H9 (cell line): Measurements from ENCODE around the gene MYO7A. TPM values are rescaled to one million over a fixed set of nuclear protein-coding genes. Genes with fewer than 3 reads are reported as not detected.

ENCODE experiments used
- DNase-seq: peaks from one replicate; pipeline ENCODE4 v3.0.0-alpha.2; 2017
- H2AFZ ChIP-seq: one replicate; pipeline ENCODE4 v1.6.1; 2013; ENCODE audit warnings: mild to moderate bottlenecking, low read length, control low read depth, moderate library complexity
- H2AK5ac ChIP-seq: 2 replicates; pipeline ENCODE4 v1.6.1; 2013; ENCODE audit warnings: low read length, control low read depth, mixed read lengths; ENCODE audit not compliant: insufficient read length
- H2BK120ac ChIP-seq: one replicate; pipeline ENCODE4 v1.6.1; 2013; ENCODE audit warnings: low read depth, mild to moderate bottlenecking, low read length, control low read depth, inconsistent platforms; ENCODE audit not compliant: poor library complexity, severe bottlenecking
- H2BK12ac ChIP-seq: 2 replicates; pipeline ENCODE4 v1.6.1; 2013; ENCODE audit warnings: low read length, control low read depth, mixed read lengths, low read depth; ENCODE audit not compliant: insufficient read length
- H2BK15ac ChIP-seq: 2 replicates; pipeline ENCODE4 v1.6.1; 2013; ENCODE audit warnings: low read depth, low read length, control low read depth
- H2BK20ac ChIP-seq: one replicate; pipeline ENCODE4 v1.6.1; 2013; ENCODE audit warnings: low read depth, mild to moderate bottlenecking, low read length, control low read depth, inconsistent platforms; ENCODE audit not compliant: poor library complexity, severe bottlenecking
- H2BK5ac ChIP-seq: 2 replicates; pipeline ENCODE4 v1.6.1; 2013; ENCODE audit warnings: low read length, control low read depth, mixed read lengths; ENCODE audit not compliant: insufficient read length
- H3K14ac ChIP-seq: 2 replicates; pipeline ENCODE4 v1.6.1; 2013; ENCODE audit warnings: low read length, control low read depth; ENCODE audit not compliant: insufficient read depth
- H3K18ac ChIP-seq: 2 replicates; pipeline ENCODE4 v1.6.1; 2013; ENCODE audit warnings: low read depth, mild to moderate bottlenecking, mixed read lengths, low read length, control low read depth; ENCODE audit not compliant: insufficient read length
- H3K23ac ChIP-seq: 2 replicates; pipeline ENCODE4 v1.6.1; 2013; ENCODE audit warnings: low read length, control low read depth, mixed read lengths, low read depth; ENCODE audit not compliant: insufficient read length
- H3K23me2 ChIP-seq: 2 replicates; pipeline ENCODE4 v1.6.1; 2013; ENCODE audit warnings: low read depth, mild to moderate bottlenecking, mixed read lengths, low read length, control low read depth; ENCODE audit not compliant: insufficient read length, poor library complexity, severe bottlenecking
- H3K27ac ChIP-seq: 2 replicates; pipeline ENCODE4 v1.5.1; 2013; ENCODE audit warnings: low read length, control low read depth, mixed read lengths, low read depth; ENCODE audit not compliant: insufficient read length
- H3K27me3 ChIP-seq: 2 replicates; pipeline ENCODE4 v1.6.1; 2013; ENCODE audit warnings: low read length, control low read depth, inconsistent platforms; ENCODE audit not compliant: insufficient read depth
- H3K4ac ChIP-seq: 2 replicates; pipeline ENCODE4 v1.6.1; 2013; ENCODE audit warnings: low read depth, mild to moderate bottlenecking, control low read depth, inconsistent platforms, low read length, moderate library complexity
- H3K4me1 ChIP-seq: 2 replicates; pipeline ENCODE4 v1.6.1; 2013; ENCODE audit warnings: low read length, control low read depth, inconsistent platforms; ENCODE audit not compliant: insufficient read depth
- H3K4me2 ChIP-seq: 2 replicates; pipeline ENCODE4 v1.6.1; 2013; ENCODE audit warnings: low read length, control low read depth, mixed read lengths; ENCODE audit not compliant: insufficient read length, insufficient read depth
- H3K56ac ChIP-seq: 2 replicates; pipeline ENCODE4 v1.6.1; 2013; ENCODE audit warnings: low read depth, mild to moderate bottlenecking, mixed read lengths, low read length, control low read depth; ENCODE audit not compliant: insufficient read length
- H3K79me1 ChIP-seq: 2 replicates; pipeline ENCODE4 v1.6.1; 2013; ENCODE audit warnings: low read depth, mild to moderate bottlenecking, moderate library complexity, low read length, control low read depth, inconsistent platforms; ENCODE audit not compliant: insufficient read depth, poor library complexity, severe bottlenecking
- H3K79me2 ChIP-seq: 2 replicates; pipeline ENCODE4 v1.6.1; 2013; ENCODE audit warnings: low read length, control low read depth, inconsistent platforms; ENCODE audit not compliant: insufficient read depth
- H3K9ac ChIP-seq: 2 replicates; pipeline ENCODE4 v1.6.1; 2013; ENCODE audit warnings: low read length, control low read depth, mixed read lengths; ENCODE audit not compliant: insufficient read length; ENCODE audit errors: extremely low read depth
- H3K9me3 ChIP-seq: one replicate; pipeline ENCODE4 v1.6.1; 2013; ENCODE audit warnings: low read depth, low read length, inconsistent platforms; ENCODE audit not compliant: control insufficient read depth
- H3T11ph ChIP-seq: one replicate; pipeline ENCODE4 v1.6.1; 2013; ENCODE audit warnings: mild to moderate bottlenecking, low read length, control low read depth, inconsistent platforms
- H4K20me1 ChIP-seq: one replicate; pipeline ENCODE4 v1.6.1; 2013; ENCODE audit not compliant: control insufficient read depth, insufficient read length, insufficient read depth
- H4K5ac ChIP-seq: 2 replicates; pipeline ENCODE4 v1.6.1; 2013; ENCODE audit warnings: low read depth, mild to moderate bottlenecking, mixed read lengths, low read length, control low read depth; ENCODE audit not compliant: insufficient read length
- H4K8ac ChIP-seq: replicated peaks from 2 replicates; pipeline ENCODE4 v1.6.1; 2013; ENCODE audit warnings: low read length, control low read depth, mixed read lengths, low read depth; ENCODE audit not compliant: insufficient read length
- H4K91ac ChIP-seq: 2 replicates; pipeline ENCODE4 v1.6.1; 2013; ENCODE audit warnings: low read depth, mild to moderate bottlenecking, moderate library complexity, mixed read lengths, low read length, control low read depth; ENCODE audit not compliant: insufficient read length
- H3K27ac Mint-ChIP-seq, 3 experiments: 2 replicates in 2 of 3; 3 replicates in 1 of 3; pipeline ENCODE4 v1.8.0; 2020 to 2021; ENCODE audit warnings: mixed read lengths in 3 of 3, mild to moderate bottlenecking in 1 of 3, moderate library complexity in 1 of 3
- H3K27me3 Mint-ChIP-seq: 2 replicates; pipeline ENCODE4 v1.8.0; 2021; ENCODE audit warnings: low read depth, mild to moderate bottlenecking, moderate library complexity, mixed read lengths
- H3K36me3 Mint-ChIP-seq, 3 experiments: 2 replicates in 2 of 3; 3 replicates in 1 of 3; pipeline ENCODE4 v1.8.0; 2020 to 2021; ENCODE audit warnings: low read depth in 3 of 3, mixed read lengths in 3 of 3; ENCODE audit not compliant: insufficient read depth in 1 of 3
- H3K4me1 Mint-ChIP-seq, 2 experiments: 2 replicates each; pipeline ENCODE4 v1.8.0; 2020; ENCODE audit warnings: mixed read lengths in 2 of 2
- H3K4me3 Mint-ChIP-seq, 2 experiments: 2 replicates in 1 of 2; 3 replicates in 1 of 2; pipeline ENCODE4 v1.8.0; 2020 to 2021; ENCODE audit warnings: mild to moderate bottlenecking in 2 of 2, mixed read lengths in 2 of 2, moderate library complexity in 1 of 2
- H3K9me3 Mint-ChIP-seq, 2 experiments: 2 replicates in 1 of 2; 3 replicates in 1 of 2; pipeline ENCODE4 v1.8.0; 2020; ENCODE audit warnings: mild to moderate bottlenecking in 2 of 2, mixed read lengths in 2 of 2, moderate library complexity in 1 of 2
- WGBS: extraction: QIAGEN DNeasy Blood & Tissue Kit; methylation state at CpG from one replicate; pipeline ENCODE4 v1.1.7; 2013; ENCODE audit warnings: missing lambda C conversion rate, low lambda C conversion rate, mixed read lengths; ENCODE audit not compliant: insufficient read length; ENCODE audit errors: extremely low coverage; 5-methylcytosine and 5-hydroxymethylcytosine counted together
- total RNA-seq: library from RNA; stranded (reverse); gene quantifications from 2 replicates; pipeline ENCODE4 v1.2.1, GENCODE V29; 2021
- TF ChIP-seq, protein P1 (sequence below): fragments of 200-600 bp; sonication (generic); conservative IDR thresholded peaks from 3 replicates; pipeline ENCODE4 v1.8.0; 2021; ENCODE audit warnings: antibody characterized with exemption, mild to moderate bottlenecking

Gene MYO7A
- total RNA-seq, 1 experiment from 2014 or later = 1.6 TPM

DNA sequence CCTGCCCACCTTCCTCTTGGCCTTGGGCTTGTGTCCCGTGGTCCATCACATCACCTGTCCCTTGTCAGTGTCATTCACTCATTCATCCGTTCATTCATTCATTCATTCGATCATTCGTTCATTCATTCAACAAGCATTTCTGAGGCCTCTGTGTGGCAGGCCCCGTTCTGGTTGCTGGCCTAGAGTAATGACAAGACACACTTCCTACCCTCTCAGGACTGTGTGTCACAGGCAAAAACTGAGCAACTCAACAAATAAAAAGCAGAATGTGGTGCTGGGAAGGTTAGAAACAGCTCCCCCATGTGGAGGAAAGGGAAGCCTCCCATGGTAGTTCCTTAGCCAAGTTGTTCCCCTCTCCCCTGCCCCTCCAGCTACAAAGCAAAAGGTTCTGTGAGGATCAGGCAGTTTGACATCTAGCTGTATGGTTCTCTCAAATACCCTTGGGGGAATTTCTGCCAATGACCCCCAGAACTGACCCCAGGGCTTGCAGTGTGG is 27.0 kb upstream of the MYO7A start:
- DNase-seq = no peak
- H3K27ac ChIP-seq = no peak overlapping the region
- no peak overlapping the region for H2AK5ac ChIP-seq
- H4K20me1 ChIP-seq = no peaks in the 10 kb centered on the region
- no peak overlapping the region for H2BK120ac ChIP-seq
- no peak overlapping the region for H2BK5ac ChIP-seq
- WGBS = no CpG with 5 or more reads among the region's 5 CpGs
- H3K27ac Mint-ChIP-seq = no peak overlapping the region
- TF ChIP-seq, protein P1, sequence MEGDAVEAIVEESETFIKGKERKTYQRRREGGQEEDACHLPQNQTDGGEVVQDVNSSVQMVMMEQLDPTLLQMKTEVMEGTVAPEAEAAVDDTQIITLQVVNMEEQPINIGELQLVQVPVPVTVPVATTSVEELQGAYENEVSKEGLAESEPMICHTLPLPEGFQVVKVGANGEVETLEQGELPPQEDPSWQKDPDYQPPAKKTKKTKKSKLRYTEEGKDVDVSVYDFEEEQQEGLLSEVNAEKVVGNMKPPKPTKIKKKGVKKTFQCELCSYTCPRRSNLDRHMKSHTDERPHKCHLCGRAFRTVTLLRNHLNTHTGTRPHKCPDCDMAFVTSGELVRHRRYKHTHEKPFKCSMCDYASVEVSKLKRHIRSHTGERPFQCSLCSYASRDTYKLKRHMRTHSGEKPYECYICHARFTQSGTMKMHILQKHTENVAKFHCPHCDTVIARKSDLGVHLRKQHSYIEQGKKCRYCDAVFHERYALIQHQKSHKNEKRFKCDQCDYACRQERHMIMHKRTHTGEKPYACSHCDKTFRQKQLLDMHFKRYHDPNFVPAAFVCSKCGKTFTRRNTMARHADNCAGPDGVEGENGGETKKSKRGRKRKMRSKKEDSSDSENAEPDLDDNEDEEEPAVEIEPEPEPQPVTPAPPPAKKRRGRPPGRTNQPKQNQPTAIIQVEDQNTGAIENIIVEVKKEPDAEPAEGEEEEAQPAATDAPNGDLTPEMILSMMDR = peak; percentile 79
- H3K27me3 Mint-ChIP-seq = peaks cover 2% of the 10 kb centered on the region; the same call in 1 of the 2 replicates
- H3K36me3 Mint-ChIP-seq = peaks cover 8 to 15% (median 10%) of the 10 kb centered on the region in 3 experiments; a peak in 6 of 7 replicates
- no peaks in the 10 kb centered on the region for H3K27me3 ChIP-seq
- H3K4me1 Mint-ChIP-seq = peaks cover 0 to 5% of the 10 kb centered on the region in 2 experiments; a peak in 2 of 4 replicates
- no peak overlapping the region for H3T11ph ChIP-seq
- H2AFZ ChIP-seq = no peak overlapping the region
- no peak overlapping the region for H2BK15ac ChIP-seq
- H3K18ac ChIP-seq = no peak overlapping the region
- H3K23me2 ChIP-seq = no peaks in the 10 kb centered on the region
- no peak overlapping the region for H3K4me2 ChIP-seq
- no peaks in the 10 kb centered on the region for H3K4me1 ChIP-seq
- no peak overlapping the region for H3K56ac ChIP-seq
- no peak overlapping the region for H3K9ac ChIP-seq
- H3K79me1 ChIP-seq = no peaks in the 10 kb centered on the region
- no peak overlapping the region for H3K4ac ChIP-seq
- no peak overlapping the region for H4K8ac ChIP-seq
- no peak overlapping the region for H4K5ac ChIP-seq
- H4K91ac ChIP-seq = no peak overlapping the region
- peaks cover 4 to 8% of the 10 kb centered on the region in 2 experiments; a peak in 4 of 5 replicates for H3K9me3 Mint-ChIP-seq
- no peaks in the 10 kb centered on the region for H3K9me3 ChIP-seq
- H3K14ac ChIP-seq = no peak overlapping the region
- H3K4me3 Mint-ChIP-seq = no peak overlapping the region
- H3K23ac ChIP-seq = no peak overlapping the region
- H3K79me2 ChIP-seq = no peaks in the 10 kb centered on the region
- no peak overlapping the region for H2BK12ac ChIP-seq
- no peak overlapping the region for H2BK20ac ChIP-seq
